Activated CD8-positive, alpha-beta memory T cell treated with anti-CD3 and anti-CD28 coated beads, Interleukin-2, amount 50 U/mL, for 1 hour (primary cell): ENCODE data around the gene KIAA1217.

Experiments
- DNase-seq: peaks from one replicate; pipeline ENCODE4 v3.0.0-alpha.2; 2020; ENCODE audit errors: extremely low read depth

The KIAA1217 gene

GRCh38 chr10:24207781-24208611, 942 bp upstream of the KIAA1217 start:
- DNase-seq, result no peak

- DNase-seq, result no peak
These were observed 464 bp downstream of the KIAA1217 start for GRCh38 chr10:24209432-24209771.

GRCh38 chr10:24209946-24210491, 1.1 kb downstream of the KIAA1217 start:
- no peak for DNase-seq

- no peak for DNase-seq
These were observed 1.6 kb downstream of the KIAA1217 start for GRCh38 chr10:24210501-24210900.

- no peak for DNase-seq
These were observed 4.3 kb downstream of the KIAA1217 start for GRCh38 chr10:24213266-24213665.

- DNase-seq, result no peak
These were observed 4.9 kb downstream of the KIAA1217 start for GRCh38 chr10:24213881-24214280.

- no peak for DNase-seq
These were observed 5.8 kb downstream of the KIAA1217 start for GRCh38 chr10:24214762-24215161.

- no peak for DNase-seq
These were observed 6.3 kb downstream of the KIAA1217 start for GRCh38 chr10:24215196-24215595.

- DNase-seq, result no peak
These were observed 6.7 kb downstream of the KIAA1217 start for GRCh38 chr10:24215603-24216002.

- DNase-seq, result no peak
These were observed 11.0 kb downstream of the KIAA1217 start for GRCh38 chr10:24219963-24220362.

- no peak for DNase-seq
These were observed 14.4 kb downstream of the KIAA1217 start for GRCh38 chr10:24223341-24223740.

- no peak for DNase-seq
These were observed 15.0 kb downstream of the KIAA1217 start for GRCh38 chr10:24223953-24224352.

- DNase-seq, result no peak
These were observed 19.7 kb downstream of the KIAA1217 start for GRCh38 chr10:24228642-24229041.

- DNase-seq, result no peak
These were observed 21.0 kb downstream of the KIAA1217 start for GRCh38 chr10:24229909-24230308.

GRCh38 chr10:24231200-24231599, 22.3 kb downstream of the KIAA1217 start:
- DNase-seq, result no peak

- no peak for DNase-seq
These were observed 25.8 kb downstream of the KIAA1217 start for GRCh38 chr10:24234784-24235183.

GRCh38 chr10:24235471-24235870, 26.5 kb downstream of the KIAA1217 start:
- DNase-seq, result no peak

GRCh38 chr10:24237801-24238395, 29.0 kb downstream of the KIAA1217 start:
- DNase-seq, result no peak

- no peak for DNase-seq
These were observed 29.7 kb downstream of the KIAA1217 start for GRCh38 chr10:24238519-24239247.

GRCh38 chr10:24239289-24240040, 30.5 kb downstream of the KIAA1217 start:
- no peak for DNase-seq

- no peak for DNase-seq
These were observed 31.3 kb downstream of the KIAA1217 start for GRCh38 chr10:24240041-24240751.
